Gastrocnemius medialis (tissue), 4 donors: ENCODE measurements around the gene PCDHGA7. TPM values are rescaled to one million over a fixed set of nuclear protein-coding genes. Genes with fewer than 3 reads are reported as not detected.
"Not testable (repeated sequence)": the region's sequence is repeated elsewhere in the genome, so short reads cannot be mapped to it uniquely, and the experiment has no call there.

ENCODE experiments used
- ATAC-seq, 2 donors: fragments of 150-250 bp; one replicate each; pipeline ENCODE4 v1.9.1; 2016
- DNase-seq, 2 donors: peaks; one replicate each; pipeline ENCODE4 v3.0.0-alpha.2; 2019
- H3K27ac ChIP-seq, 4 donors: fragments of 200-600 bp; sonication (generic); 1 replicate in 1 of 4; 2 replicates in 3 of 4; pipeline ENCODE4 v1.5.1; 2016 to 2018; ENCODE audit warnings: mild to moderate bottlenecking in 2 of 4, moderate library complexity in 1 of 4
- H3K27me3 ChIP-seq, 3 donors: fragments of 200-600 bp; sonication (generic) in 2 of 3; 1 replicate in 1 of 3; 2 replicates in 2 of 3; pipeline versions ENCODE4 v1.5.1 to v1.6.0; 2016 to 2019; ENCODE audit warnings: mild to moderate bottlenecking in 1 of 3, moderate library complexity in 1 of 3
- H3K36me3 ChIP-seq, 2 donors: fragments of 200-600 bp; sonication (generic) in 1 of 2; one replicate each; pipeline ENCODE4 v1.5.1; 2017 to 2018
- H3K4me1 ChIP-seq, 2 donors: fragments of 200-600 bp; sonication (generic) in 1 of 2; one replicate each; pipeline ENCODE4 v1.5.1; 2016 to 2017; ENCODE audit warnings: mild to moderate bottlenecking in 2 of 2
- H3K4me3 ChIP-seq, 4 donors: fragments of 200-600 bp; sonication (generic) in 3 of 4; 1 replicate in 1 of 4; 2 replicates in 3 of 4; pipeline ENCODE4 v1.5.1; 2016 to 2019; ENCODE audit warnings: mild to moderate bottlenecking in 2 of 4
- H3K9me3 ChIP-seq, 3 donors: fragments of 200-600 bp; sonication (generic) in 2 of 3; 1 replicate in 1 of 3; 2 replicates in 2 of 3; pipeline ENCODE4 v1.5.1; 2016 to 2019
- POLR2A ChIP-seq, 2 donors: fragments of 450-650 bp; IDR thresholded peaks; one replicate each; pipeline ENCODE4 v1.6.1; 2017; ENCODE audit warnings: antibody characterized with exemption in 2 of 2, mild to moderate bottlenecking in 2 of 2, moderate library complexity in 2 of 2
- in situ Hi-C, 4 donors: fragments of 200-750 bp; cut with MboI; loops; one replicate each; pipeline versions ENCODE4 v1.15.0 to v1.8.0; 2017; ENCODE audit warnings: low sequenced_read_pairs in 4 of 4
- intact Hi-C: fragments of 100-400 bp; cut with DNase I; formaldehyde crosslinking; loops from one replicate; pipeline ENCODE4 v1.15.1; 2023; ENCODE audit warnings: low total_unique reads
- total RNA-seq, 4 donors: library from RNA; depleted of rRNA; stranded (reverse); fragments of >200 nt; gene quantifications; one replicate each; pipeline versions ENCODE4 v1.1.0 to v1.2.3, GENCODE V29; 2016
- TF ChIP-seq, protein P1 (sequence below), 5 experiments: fragments of 450-650 bp in 3 of 5; fragments of 200-600 bp in 2 of 5; sonication (generic) in 2 of 5; IDR thresholded peaks in 4 of 5; conservative IDR thresholded peaks in 1 of 5; 1 replicate in 4 of 5; 2 replicates in 1 of 5; pipeline ENCODE4 v1.5.1; 2016 to 2019; ENCODE audit warnings: antibody characterized with exemption in 5 of 5, mild to moderate bottlenecking in 3 of 5, moderate library complexity in 3 of 5

The PCDHGA7 gene
- total RNA-seq, result 1 to 10 TPM; 1.3 to 2.4 (median 1.9) TPM

DNA sequence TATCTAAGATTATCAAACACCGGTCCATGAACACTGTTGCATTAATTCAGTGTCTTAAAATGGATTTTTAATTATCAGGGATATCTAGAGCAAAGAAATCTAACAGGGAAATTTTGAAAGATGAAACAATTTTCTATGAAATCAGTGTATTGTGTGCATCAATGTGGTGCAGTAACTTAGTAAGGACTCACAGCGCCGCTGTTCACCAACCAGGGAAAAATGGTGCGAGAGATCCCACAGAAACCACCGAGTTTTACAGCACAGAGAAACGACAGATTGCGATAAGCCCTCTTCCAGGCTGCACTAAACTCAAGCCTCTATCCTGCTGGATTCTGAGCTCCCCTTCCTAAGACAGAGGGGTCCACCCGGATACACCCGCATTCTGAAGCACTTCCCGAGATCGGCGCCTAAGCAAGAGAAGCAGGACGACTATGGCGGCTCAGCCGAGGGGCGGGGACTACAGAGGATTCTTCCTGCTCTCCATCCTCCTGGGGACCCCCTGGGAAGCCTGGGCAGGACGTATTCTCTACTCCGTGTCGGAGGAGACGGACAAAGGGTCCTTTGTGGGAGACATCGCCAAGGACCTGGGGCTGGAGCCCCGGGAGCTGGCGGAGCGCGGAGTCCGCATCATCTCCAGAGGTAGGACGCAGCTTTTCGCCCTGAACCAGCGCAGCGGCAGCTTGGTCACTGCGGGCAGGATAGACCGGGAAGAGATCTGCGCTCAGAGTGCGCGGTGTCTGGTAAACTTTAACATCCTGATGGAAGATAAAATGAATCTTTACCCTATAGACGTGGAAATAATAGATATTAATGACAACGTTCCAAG, at the start of gene PCDHGA7:
Gene PCDHGA7 (plus strand): TSS at position 274 of the 826 bp plus-strand sequence. CDS start 158 bp downstream, at position 432.
- ATAC-seq (peak in 1 of 2 donors; percentile 59), DNase-seq (no peak)
- TF ChIP-seq, protein P1, sequence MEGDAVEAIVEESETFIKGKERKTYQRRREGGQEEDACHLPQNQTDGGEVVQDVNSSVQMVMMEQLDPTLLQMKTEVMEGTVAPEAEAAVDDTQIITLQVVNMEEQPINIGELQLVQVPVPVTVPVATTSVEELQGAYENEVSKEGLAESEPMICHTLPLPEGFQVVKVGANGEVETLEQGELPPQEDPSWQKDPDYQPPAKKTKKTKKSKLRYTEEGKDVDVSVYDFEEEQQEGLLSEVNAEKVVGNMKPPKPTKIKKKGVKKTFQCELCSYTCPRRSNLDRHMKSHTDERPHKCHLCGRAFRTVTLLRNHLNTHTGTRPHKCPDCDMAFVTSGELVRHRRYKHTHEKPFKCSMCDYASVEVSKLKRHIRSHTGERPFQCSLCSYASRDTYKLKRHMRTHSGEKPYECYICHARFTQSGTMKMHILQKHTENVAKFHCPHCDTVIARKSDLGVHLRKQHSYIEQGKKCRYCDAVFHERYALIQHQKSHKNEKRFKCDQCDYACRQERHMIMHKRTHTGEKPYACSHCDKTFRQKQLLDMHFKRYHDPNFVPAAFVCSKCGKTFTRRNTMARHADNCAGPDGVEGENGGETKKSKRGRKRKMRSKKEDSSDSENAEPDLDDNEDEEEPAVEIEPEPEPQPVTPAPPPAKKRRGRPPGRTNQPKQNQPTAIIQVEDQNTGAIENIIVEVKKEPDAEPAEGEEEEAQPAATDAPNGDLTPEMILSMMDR (IDR thresholded peaks at IDR 0.05 in 4 of 5, conservative IDR thresholded peaks at IDR 0.05 in 1 of 5), result peak in 4 of 5 experiments; percentile 9 to 44 (median 22)
- no peak for TF ChIP-seq POLR2A (IDR thresholded peaks at IDR 0.05)
- H3K9me3 ChIP-seq, result no peaks in the 10 kb centered on the region
- H3K36me3 ChIP-seq, result no peaks in the 10 kb centered on the region
- H3K27ac ChIP-seq, result no peak within 1 kb of the TSS
- intact Hi-C loops (no loop called here), in situ Hi-C loops (no loop called here)
- H3K4me3 ChIP-seq, result peak within 1 kb of the TSS; percentile 36 to 58 (median 46)
- H3K27me3 ChIP-seq, result peaks cover 0 to 6% (median 0%) of the 10 kb centered on the region in 3 donors
- H3K4me1 ChIP-seq, result peaks cover 0 to 4% of the 10 kb centered on the region in 2 donors

DNA sequence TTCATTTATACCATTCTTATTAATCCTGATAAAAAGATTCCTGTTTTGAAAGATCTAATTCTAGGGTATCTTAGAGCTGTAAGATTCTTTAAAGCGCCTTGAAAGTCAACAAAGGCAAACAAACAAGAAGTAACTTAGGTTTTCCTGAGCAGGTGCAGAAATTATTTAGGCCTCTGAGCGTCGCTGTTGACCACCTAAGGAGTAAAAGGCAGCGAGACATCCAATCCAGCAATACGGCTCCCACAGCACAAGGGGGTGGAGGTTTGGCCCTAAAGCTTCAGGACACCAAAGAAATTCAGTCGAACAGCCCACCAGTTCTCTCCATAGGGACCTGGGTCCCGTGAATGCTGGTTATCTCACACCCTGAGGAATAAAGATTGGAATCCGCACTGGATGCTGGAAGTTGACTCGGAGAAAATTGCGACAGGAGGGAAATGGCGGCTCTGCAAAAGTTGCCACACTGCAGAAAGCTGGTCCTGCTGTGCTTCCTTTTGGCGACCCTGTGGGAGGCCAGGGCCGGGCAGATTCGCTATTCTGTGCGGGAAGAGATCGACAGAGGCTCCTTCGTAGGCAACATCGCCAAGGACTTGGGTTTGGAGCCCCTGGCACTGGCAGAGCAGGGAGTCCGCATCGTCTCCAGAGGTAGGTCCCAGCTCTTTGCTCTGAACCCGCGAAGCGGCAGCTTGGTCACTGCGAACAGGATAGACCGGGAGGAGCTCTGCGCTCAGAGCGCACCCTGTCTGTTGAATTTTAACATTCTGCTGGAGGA, 43.8 kb upstream of the PCDHGA7 start, which contains the start of gene PCDHGA2:
Gene PCDHGA2 (plus strand): TSS at position 223 of the 769 bp plus-strand sequence.
- intact Hi-C loops, result no loop called here
- H3K27me3 ChIP-seq, result peaks cover under 1 to 11% (median 10%) of the 10 kb centered on the region in 3 donors
- ATAC-seq (peak; percentile 45 to 66), DNase-seq (no peak)
- no peaks in the 10 kb centered on the region for H3K4me1 ChIP-seq
- H3K4me3 ChIP-seq, result peak within 1 kb of the TSS; percentile 12 to 58 (median 48)
- peak within 1 kb of the TSS; percentile 30 to 77 (median 70) for H3K27ac ChIP-seq
- in situ Hi-C loops, result no loop called here
- H3K36me3 ChIP-seq, result no peaks in the 10 kb centered on the region
- H3K9me3 ChIP-seq, result peaks cover 0 to 18% (median 0%) of the 10 kb centered on the region in 3 donors
- TF ChIP-seq, protein P1 (IDR thresholded peaks at IDR 0.05 in 4 of 5, conservative IDR thresholded peaks at IDR 0.05 in 1 of 5), result peak; percentile 40 to 64 (median 60)
- no peak for TF ChIP-seq POLR2A (IDR thresholded peaks at IDR 0.05)

DNA sequence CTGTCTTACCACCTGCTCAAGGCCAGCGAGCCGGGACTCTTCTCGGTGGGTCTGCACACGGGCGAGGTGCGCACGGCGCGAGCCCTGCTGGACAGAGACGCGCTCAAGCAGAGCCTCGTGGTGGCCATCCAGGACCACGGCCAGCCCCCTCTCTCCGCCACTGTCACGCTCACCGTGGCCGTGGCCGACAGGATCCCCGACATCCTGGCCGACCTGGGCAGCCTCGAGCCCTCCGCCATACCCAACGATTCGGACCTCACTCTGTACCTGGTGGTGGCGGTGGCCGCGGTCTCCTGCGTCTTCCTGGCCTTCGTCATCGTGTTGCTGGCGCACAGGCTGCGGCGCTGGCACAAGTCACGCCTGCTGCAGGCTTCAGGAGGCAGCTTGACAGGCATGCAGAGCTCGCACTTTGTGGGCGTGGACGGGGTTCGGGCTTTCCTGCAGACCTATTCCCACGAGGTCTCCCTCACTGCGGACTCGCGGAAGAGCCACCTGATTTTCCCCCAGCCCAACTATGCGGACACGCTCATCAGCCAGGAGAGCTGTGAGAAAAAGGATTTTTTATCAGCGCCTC, 41.7 kb upstream of the PCDHGA7 start:
- Histone ChIP-seq H3K9me3 (peaks cover 0 to 25% (median 0%) of the 10 kb centered on the region in 3 donors), H3K27me3 (peaks cover 5 to 17% (median 8%) of the 10 kb centered on the region in 3 donors)
- in situ Hi-C loops, result loop anchor here in 1 of 4 donors (10.0 kb wide), 1 partner anchor 224 kb away; no protein-coding TSS in a partner anchor
- H3K36me3 ChIP-seq, H3K4me3 ChIP-seq, ATAC-seq, H3K27ac ChIP-seq, intact Hi-C loops, DNase-seq, H3K4me1 ChIP-seq: not testable (repeated sequence)

DNA sequence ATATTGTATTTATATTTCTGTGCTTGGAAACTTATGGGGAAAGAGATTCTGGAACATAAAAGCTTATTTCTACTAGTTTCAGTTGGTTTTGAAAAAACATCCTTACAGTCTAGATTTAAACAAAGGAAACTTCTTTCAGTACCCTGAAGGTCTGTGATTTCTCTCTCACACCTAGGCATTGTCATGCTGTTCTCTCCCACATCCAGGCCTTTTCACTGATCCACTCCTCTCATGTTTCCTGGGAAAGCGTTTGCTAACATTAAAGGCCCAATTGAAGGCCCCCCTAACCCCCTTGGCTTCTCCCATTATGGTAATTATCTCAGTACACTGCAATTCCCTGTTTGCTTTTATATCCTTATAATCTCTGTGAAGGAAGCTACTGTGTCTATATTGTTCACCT, 39.8 kb upstream of the PCDHGA7 start:
- TF ChIP-seq, protein P1 (IDR thresholded peaks at IDR 0.05 in 4 of 5, conservative IDR thresholded peaks at IDR 0.05 in 1 of 5), result no peak
- TF ChIP-seq POLR2A (IDR thresholded peaks at IDR 0.05), result no peak
- peaks cover 7 to 17% (median 8%) of the 10 kb centered on the region in 3 donors for H3K27me3 ChIP-seq
- no peaks in the 10 kb centered on the region for H3K36me3 ChIP-seq
- H3K4me3 ChIP-seq, result no peak overlapping the region
- no peaks in the 10 kb centered on the region for H3K4me1 ChIP-seq
- H3K27ac ChIP-seq, result peak overlapping the region in 2 of 4 donors; percentile 8 to 15
- in situ Hi-C loops, result loop anchor here in 1 of 4 donors (10.0 kb wide), 1 partner anchor 222 kb away; no protein-coding TSS in a partner anchor
- intact Hi-C loops, result no loop called here
- ATAC-seq (no peak), DNase-seq (no peak)
- H3K9me3 ChIP-seq, result peaks cover 0 to 25% (median 0%) of the 10 kb centered on the region in 3 donors
